CD4-positive, alpha-beta T cell treated with Interleukin-12 subunit alpha and Interleukin-12 subunit beta, for 1 hour (primary cell): ENCODE results near the gene PDPK1.
"Not testable (repeated sequence)": the region's sequence is repeated elsewhere in the genome, so short reads cannot be mapped to it uniquely, and the experiment has no call there.

Source experiments
- DNase-seq: peaks from one replicate; pipeline ENCODE4 v3.0.0-alpha.2; 2020

The PDPK1 gene

GRCh38 chr16:2595393-2596205 lies 57.8 kb downstream of the PDPK1 start:
- no peak for DNase-seq

DNA sequence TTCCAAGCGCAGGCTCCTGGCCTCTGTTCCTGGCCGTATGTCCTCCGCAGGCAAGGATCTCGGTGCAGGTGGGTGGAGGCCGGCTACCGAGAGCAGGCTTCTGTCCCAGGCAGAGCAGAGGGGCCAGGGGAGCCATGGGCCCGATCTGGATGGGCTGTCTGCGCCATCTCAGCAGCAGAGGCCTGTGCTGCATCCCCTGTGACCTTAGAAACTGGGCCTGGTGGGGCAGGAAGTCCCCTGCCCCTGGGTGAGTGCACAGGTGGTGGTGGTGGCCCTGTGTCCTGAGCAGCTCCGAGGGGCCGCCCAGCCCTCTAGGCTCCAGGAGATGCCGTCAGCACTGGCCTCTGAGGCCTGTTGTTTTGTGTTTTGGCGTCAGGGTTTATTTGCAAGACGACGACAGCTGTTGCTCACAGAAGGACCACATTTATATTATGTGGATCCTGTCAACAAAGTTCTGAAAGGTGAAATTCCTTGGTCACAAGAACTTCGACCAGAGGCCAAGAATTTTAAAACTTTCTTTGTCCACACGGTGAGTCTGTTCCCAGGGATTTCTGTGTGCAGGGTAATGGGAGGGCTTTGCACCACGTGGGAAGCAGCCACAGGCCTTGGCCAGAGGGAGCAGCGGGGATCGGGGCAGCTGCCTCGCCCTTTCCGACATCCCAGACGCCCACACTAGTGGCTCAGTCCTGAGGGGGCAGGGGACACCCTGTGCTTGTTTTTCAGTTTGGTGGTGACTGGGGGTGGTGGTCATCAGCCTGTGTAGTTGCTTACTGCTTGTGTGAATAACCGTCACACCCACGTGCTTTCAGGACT lies 59.1 kb downstream of the PDPK1 start:
- DNase-seq: no peak

GRCh38 chr16:2597560-2597902 lies 59.7 kb downstream of the PDPK1 start:
- no peak for DNase-seq

GRCh38 chr16:2598133-2598641 lies 60.4 kb downstream of the PDPK1 start:
- DNase-seq: no peak

DNA sequence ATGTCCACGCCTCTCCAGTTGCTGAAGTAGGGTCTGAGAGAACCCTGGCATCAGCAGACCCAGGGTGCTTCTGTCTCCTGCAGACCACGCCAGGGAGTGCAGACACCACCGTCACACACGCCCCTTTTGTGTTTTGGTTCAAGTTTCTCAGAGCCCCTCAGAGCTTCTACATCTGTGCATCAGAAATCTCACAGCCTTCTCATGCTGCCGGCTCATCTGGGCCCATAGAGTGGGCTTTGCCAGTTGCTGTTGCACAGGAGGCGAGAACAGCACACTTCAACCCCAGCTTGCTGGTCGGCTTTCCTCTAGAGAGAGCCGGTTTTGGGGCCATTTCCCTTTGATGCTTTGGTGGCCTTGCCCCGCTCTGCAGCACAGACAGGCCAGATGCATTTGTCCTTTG lies 60.9 kb downstream of the PDPK1 start:
- DNase-seq: no peak

DNA sequence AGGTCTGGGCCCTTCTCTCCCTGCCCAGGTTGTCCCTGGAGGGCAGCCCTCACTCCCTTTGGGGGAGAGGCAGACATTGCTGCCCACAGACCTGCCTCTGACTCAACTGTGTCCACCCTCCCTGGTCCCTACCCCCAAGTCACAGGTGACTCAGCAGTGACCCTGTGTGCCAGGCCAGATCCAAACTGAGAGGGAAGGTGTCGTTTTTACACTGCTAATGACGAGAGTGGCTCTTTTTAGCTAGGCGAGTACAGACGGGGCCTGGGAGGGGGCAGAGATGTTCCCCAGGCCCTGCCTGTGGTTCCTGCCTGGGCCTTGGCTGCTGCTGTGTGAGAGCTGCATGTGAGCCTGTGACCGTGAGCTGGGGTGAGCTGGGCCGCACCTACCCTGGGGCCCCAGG lies 61.3 kb downstream of the PDPK1 start:
- not testable (repeated sequence) for DNase-seq

DNA sequence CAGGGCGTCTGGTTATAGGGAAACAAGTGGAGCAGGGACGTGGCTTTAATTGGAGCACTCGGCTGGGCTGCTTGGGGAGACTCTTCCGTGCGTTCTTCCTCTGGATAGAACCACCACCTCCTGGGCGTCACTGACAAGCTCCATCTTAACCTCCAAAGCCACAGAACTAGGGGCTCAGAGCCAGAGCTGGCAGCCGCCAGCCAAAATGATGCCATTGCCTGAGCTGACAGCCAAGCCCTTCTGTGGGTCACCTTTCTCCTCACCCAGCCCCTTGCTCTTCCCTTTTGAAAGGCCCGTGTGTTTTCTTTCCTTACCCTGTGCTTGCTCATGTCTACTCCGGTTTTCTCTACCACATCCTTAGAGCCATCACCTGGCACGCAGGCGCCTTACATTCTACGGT lies 62.0 kb downstream of the PDPK1 start:
- not testable (repeated sequence) for DNase-seq

GRCh38 chr16:2601301-2602025 lies 63.6 kb downstream of the PDPK1 start:
- DNase-seq: not testable (repeated sequence)

DNA sequence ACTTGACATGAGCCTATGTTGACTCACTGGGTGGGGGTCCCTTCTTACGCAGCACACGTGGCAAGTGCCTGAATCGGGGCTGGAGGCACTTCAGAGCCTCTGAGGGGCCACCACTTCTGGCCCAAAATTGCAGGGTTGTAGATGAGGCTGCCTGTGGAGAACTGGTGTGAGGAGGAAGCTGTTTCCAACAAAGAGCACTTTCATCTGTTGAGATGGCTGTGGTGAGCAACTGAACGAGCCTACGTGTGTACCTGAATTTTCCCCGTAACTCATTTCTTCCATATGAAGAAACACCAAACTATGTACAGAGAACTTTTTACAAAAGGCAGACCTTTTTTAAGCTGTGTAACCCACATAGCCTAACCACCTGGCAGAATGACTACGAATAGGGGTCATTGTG lies 64.4 kb downstream of the PDPK1 start:
- not testable (repeated sequence) for DNase-seq

DNA sequence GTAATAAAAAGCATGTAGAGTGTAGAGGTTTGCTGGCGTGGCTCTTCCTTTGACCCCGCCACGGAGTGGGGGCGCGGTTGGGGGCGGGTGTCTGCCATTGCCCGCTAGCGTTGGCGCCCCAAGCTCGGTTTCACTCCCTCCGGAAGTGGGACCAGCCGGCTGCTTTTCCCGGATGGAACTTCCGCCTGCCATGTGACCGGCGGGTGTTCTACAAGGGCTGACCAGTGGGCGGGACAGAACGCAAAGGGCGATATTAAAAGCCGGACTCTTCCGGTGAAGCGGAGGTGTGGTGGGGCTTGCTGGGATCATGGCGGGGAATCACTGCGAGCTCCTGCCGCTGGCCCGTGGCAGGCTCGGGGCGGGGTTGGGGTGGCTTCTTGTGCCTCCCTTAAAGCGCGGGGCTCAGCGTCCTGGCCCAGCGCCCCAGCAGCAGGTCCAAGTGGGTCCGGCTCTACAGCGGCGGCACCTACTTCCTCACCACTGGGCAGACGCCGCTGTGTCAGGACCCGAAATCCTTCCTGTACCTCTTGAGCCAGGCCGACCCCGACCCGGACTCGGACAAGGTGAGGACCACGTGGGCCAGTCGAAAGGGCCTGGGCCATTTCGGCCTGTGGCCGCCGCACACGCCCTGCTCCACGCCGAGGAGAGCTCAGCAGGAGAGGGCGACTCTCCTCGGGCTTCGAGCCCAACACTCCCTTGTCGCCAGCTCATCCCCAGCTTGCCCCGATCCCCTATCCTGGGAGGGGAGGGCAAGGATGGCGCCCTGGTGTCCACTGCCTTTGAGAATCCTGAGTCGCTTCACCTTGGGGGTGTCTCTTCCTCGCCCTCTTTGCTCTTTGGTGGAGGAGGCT lies 65.6 kb downstream of the PDPK1 start:
- peak; percentile 84 for DNase-seq

DNA sequence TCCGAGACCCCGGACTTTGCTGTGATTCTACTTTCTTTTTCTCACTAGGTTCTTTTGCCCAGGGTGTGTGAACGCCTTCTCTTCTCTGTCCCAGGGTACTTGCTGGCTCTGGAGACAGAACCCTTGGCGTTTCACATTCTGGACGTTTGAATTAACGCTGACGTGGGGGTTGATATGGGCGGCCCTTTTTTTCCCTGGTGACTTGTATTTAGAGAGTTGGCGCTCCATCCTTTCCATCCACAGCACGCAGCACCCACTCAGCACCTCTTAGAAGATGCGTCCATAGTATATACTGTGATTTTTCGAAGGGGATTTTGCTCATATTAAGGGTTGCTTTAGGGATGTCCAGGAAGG lies 66.2 kb downstream of the PDPK1 start:
- DNase-seq: not testable (repeated sequence)

- not testable (repeated sequence) for DNase-seq
Observed at GRCh38 chr16:2606820-2607219, 69.0 kb downstream of the PDPK1 start.

DNA sequence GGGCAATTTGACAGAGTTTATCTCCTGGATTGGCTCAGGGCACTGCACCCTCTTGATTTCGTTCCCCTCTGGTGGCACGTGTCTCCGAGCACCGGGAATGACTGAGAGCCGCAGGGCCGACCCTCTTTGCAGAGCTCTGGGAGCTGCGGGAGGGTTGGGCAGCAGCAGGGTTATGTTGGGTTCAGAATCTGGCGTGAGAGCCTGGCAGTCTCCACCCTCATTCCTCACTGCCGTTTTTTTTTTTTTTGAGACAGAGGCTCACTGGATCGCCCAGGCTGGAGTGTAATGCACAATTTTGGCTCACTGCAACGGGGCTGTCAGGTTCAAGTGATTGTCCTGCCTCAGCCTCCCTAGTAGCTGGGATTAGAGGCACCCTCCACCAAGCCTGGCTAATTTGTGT lies 71.5 kb downstream of the PDPK1 start:
- DNase-seq: not testable (repeated sequence)

DNA sequence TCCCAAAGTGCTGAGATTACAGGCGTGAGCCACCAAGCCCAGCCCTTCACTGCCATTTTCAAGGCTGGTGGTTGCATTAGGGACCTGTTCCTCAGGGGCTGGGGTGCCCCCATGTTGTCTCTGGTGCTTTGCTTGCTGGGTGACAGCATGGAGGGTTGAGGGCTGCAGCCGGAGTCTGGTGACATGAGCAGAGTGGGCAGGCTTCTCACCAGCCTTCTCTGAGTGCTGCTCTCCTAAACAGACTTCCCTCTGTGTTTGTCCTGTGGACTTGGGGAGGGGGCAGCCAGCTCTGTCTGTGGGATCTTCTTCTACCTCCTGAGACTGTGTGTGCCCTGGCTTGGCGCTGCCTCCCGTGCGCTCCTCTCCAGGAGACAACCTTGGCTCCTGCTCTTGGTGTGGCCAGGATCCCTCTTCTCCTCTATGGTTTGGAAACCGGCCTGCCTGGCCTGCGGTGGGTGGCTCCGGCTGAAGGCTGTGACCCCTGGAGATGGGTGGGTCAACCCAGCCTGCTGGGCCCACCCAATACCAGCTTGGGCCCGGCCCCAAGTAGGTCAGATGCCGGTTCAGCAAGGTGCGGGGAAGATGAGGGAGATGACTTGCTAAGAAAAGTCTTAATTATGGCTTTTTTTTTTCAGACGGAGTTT lies 72.1 kb downstream of the PDPK1 start:
- DNase-seq: no peak

- no peak for DNase-seq
Observed at GRCh38 chr16:2610781-2611498, 73.1 kb downstream of the PDPK1 start.

DNA sequence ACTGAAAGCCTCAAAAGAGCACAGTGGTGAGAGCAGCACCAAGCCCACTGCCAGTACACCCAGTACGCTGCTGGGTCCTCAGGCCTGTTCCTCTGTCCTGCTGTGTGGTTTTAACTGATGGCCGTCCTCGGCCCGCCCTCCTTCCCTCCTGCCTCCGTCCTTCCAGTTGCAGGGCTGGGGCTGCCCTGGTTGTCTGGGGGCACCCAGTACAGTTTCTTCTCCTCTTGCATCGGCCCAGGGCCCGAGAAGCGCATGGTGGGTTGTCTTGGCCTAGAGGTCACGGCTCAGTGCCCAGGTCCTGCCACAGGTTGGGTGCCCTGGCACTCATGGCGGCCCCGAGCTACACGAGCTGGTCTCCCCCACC lies 73.7 kb downstream of the PDPK1 start:
- no peak for DNase-seq

DNA sequence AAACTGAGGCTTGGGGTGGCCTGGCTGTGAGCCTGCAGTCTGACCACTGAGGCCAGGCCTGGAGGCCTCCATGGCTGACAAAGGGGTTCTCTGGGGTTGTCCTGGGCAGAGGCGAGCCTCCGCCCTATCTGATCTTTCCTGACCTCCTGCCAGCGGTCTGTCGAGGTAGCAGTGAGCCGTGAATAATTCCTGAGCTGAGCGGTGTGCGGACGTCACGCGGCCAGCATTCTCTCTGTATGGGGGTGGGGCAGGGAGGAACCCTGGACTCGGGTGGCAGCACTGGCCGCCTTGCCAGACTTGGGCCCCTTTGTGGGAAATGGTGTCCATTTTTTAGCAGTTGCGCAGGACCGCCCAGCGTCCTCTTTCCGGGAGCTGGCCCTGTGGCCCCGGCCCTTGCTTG lies 74.1 kb downstream of the PDPK1 start:
- not testable (repeated sequence) for DNase-seq

DNA sequence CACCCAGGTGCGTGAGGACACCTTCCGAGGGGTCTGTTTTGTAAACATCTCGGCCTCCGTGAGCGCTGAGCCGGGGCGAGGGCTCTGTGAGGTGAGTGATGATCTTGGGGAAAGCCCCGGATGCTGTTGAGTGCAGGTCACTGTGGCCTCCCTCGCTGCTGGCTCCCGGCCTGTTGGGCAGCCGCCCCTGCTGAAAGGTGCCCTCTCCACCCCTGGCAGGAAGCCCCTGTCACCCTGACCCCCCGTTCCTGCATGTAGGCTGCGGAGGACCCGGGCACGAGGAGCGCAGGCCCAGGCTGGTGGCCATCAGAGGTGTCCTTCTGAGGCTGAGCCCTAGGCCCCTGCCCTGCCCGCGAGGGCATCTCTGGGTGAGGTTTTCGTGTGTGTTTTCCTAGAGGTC lies 75.4 kb downstream of the PDPK1 start:
- DNase-seq: not testable (repeated sequence)

- no peak for DNase-seq
Observed at GRCh38 chr16:2614761-2615191, 77.0 kb downstream of the PDPK1 start.

GRCh38 chr16:2618964-2619363 lies 81.1 kb downstream of the PDPK1 start:
- DNase-seq: not testable (repeated sequence)

- not testable (repeated sequence) for DNase-seq
Observed at GRCh38 chr16:2619628-2620027, 81.8 kb downstream of the PDPK1 start.
